Measurements from ENCODE around the gene PRG3.

GRCh38 chr11:57370251-57370650 is 10.7 kb downstream of the PRG3 start:
- TF ChIP-seq CTCF (IDR thresholded peaks at IDR 0.05; ENCODE audit: poor library complexity), result no peak
- no peak for TF ChIP-seq EZH2phosphoT487 (IDR thresholded peaks at IDR 0.05; ENCODE audit: low read depth, severe bottlenecking, unreplicated experiment)

All from hepatocyte (in vitro differentiated cells).